Keratinocyte (primary cell): ENCODE data around the gene ADAMTSL1. TPM values are rescaled to one million over a fixed set of nuclear protein-coding genes. Genes with fewer than 3 reads are reported as not detected.
A peak's percentile ranks its signal among the peaks of the same experiment; 100 is the strongest.

ENCODE experiments used
- DNase-seq: peaks from one replicate; pipeline ENCODE4 v3.0.0-alpha.2; 2011; ENCODE audit warnings: low read depth, missing footprints, low spot score
- FAIRE-seq: peaks from 2 replicates; lab custom pipeline; 2011; peaks lifted over from hg19 to GRCh38; lab: Jason Lieb, UNC
- H2AFZ ChIP-seq: 2 replicates; pipeline ENCODE4 v1.6.0; 2012; ENCODE audit warnings: low read length, control low read depth, inconsistent platforms; ENCODE audit not compliant: control insufficient read depth
- H3K27ac ChIP-seq: 2 replicates; pipeline ENCODE4 v1.5.1; 2011; ENCODE audit warnings: low read length; ENCODE audit not compliant: control insufficient read depth, insufficient read depth
- H3K27me3 ChIP-seq: 3 replicates; pipeline ENCODE4 v1.6.0; 2011; ENCODE audit warnings: low read length; ENCODE audit not compliant: control insufficient read depth, insufficient read depth; ENCODE audit errors: extremely low read depth
- H3K36me3 ChIP-seq, 2 experiments: 2 replicates in 1 of 2; 3 replicates in 1 of 2; pipeline ENCODE4 v1.5.1; 2011; ENCODE audit warnings: low read length in 2 of 2, mild to moderate bottlenecking in 1 of 2; ENCODE audit not compliant: control insufficient read depth in 2 of 2, insufficient read depth in 2 of 2; ENCODE audit errors: extremely low read depth in 1 of 2
- H3K4me1 ChIP-seq: 3 replicates; pipeline ENCODE4 v1.5.1; 2011; ENCODE audit warnings: low read length; ENCODE audit not compliant: control insufficient read depth, insufficient read depth; ENCODE audit errors: extremely low read depth
- H3K4me2 ChIP-seq: 3 replicates; pipeline ENCODE4 v1.6.0; 2011; ENCODE audit warnings: low read depth, low read length; ENCODE audit not compliant: control insufficient read depth, insufficient read depth; ENCODE audit errors: extremely low read depth
- H3K4me3 ChIP-seq, 3 experiments: fragments of 200-600 bp in 1 of 3; sonication (generic) in 1 of 3; 2 replicates in 2 of 3; 3 replicates in 1 of 3; pipeline ENCODE4 v1.5.1; 2011 to 2016; ENCODE audit warnings: low read length in 3 of 3, mild to moderate bottlenecking in 3 of 3, control low read depth in 2 of 3, inconsistent platforms in 1 of 3, low read depth in 1 of 3, mixed read lengths in 1 of 3, mixed run types in 1 of 3, moderate library complexity in 1 of 3; ENCODE audit not compliant: control insufficient read depth in 2 of 3, insufficient read depth in 2 of 3; ENCODE audit errors: extremely low read depth in 1 of 3
- H3K79me2 ChIP-seq: 2 replicates; pipeline ENCODE4 v1.6.0; 2012; ENCODE audit warnings: low read length; ENCODE audit not compliant: control insufficient read depth, insufficient read depth
- H3K9ac ChIP-seq: 3 replicates; pipeline ENCODE4 v1.6.0; 2011; ENCODE audit warnings: low read length; ENCODE audit not compliant: control insufficient read depth, insufficient read depth; ENCODE audit errors: extremely low read depth
- H3K9me1 ChIP-seq: 3 replicates; pipeline ENCODE4 v1.6.0; 2011; ENCODE audit warnings: low read length; ENCODE audit not compliant: control insufficient read depth, insufficient read depth; ENCODE audit errors: extremely low read depth
- H3K9me3 ChIP-seq: 2 replicates; pipeline ENCODE4 v1.5.1; 2012; ENCODE audit warnings: low read depth, low read length; ENCODE audit not compliant: control insufficient read depth
- H4K20me1 ChIP-seq: 3 replicates; pipeline ENCODE4 v1.6.0; 2011; ENCODE audit warnings: low read length; ENCODE audit not compliant: control insufficient read depth, insufficient read depth; ENCODE audit errors: extremely low read depth
- CTCF ChIP-seq, 3 experiments: IDR thresholded peaks in 1 of 3; conservative IDR thresholded peaks in 1 of 3; optimal IDR thresholded peaks in 1 of 3; 2 replicates in 2 of 3; 3 replicates in 1 of 3; pipeline versions ENCODE3 to v1.5.1; 2011; ENCODE audit warnings: low read length in 3 of 3, mild to moderate bottlenecking in 3 of 3, moderate library complexity in 2 of 3, control low read depth in 1 of 3, inconsistent platforms in 1 of 3; ENCODE audit not compliant: insufficient read depth in 2 of 3; ENCODE audit errors: extremely low read depth in 1 of 3
- EZH2 ChIP-seq: IDR thresholded peaks from one replicate; pipeline ENCODE4 v1.6.1; 2012; ENCODE audit warnings: inconsistent platforms, mild to moderate bottlenecking, low read length, moderate library complexity
- dilution Hi-C: fragments of 300-500 bp; cut with MboI; formaldehyde crosslinking; loops from one replicate; pipeline ENCODE4 v1.7.0; 2020; ENCODE audit warnings: low sequenced_read_pairs; ENCODE audit not compliant: extremely low pct_ligation_motif_present
- polyA plus RNA-seq, 5 experiments: library from polyadenylated mRNA; depleted of rRNA in 3 of 5; stranded (reverse) in 3 of 5; stranded (forward) in 1 of 5; unstranded in 1 of 5; fragments of >200 nt; gene quantifications; 1 replicate in 1 of 5; 2 replicates in 3 of 5; 3 replicates in 1 of 5; pipeline versions ENCODE4 v1.2.1 to v1.2.3, GENCODE V29; 2011 to 2012; ENCODE audit warnings: missing spikeins in 2 of 5, low read depth in 1 of 5, low replicate concordance in 1 of 5

Gene ADAMTSL1
- polyA plus RNA-seq, 1 donor (not counting 4 experiments of a cell fraction or from before 2014, with no cell fraction given) = 1.1 TPM

DNA sequence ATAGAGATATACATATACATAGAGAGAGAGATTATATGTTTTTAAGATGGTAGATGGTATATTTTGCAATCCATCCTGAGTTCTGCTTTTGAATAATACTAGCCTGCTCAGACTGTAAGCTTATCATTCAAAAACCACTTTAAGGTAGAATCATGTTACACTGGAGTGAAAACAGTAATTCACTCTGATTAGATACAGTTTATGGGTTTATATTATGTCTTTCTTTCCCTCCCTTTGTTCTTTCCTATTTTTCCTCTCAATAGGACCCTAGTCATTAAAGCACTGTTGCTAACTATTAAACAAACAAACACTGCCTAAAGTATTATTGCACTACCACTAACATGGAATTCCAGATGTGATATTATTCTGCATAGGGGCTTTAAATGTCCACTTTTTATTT lies 202.0 kb downstream of the ADAMTSL1 start:
- Histone ChIP-seq H4K20me1 (no peaks in the 10 kb centered on the region), H3K27ac (no peak overlapping the region), H3K4me2 (no peak overlapping the region), H3K9ac (no peak overlapping the region), H3K9me3 (no peaks in the 10 kb centered on the region), H3K9me1 (no peaks in the 10 kb centered on the region), H2AFZ (no peak overlapping the region), H3K4me3 (no peak overlapping the region), H3K36me3 (no peaks in the 10 kb centered on the region), H3K27me3 (no peaks in the 10 kb centered on the region), H3K79me2 (no peaks in the 10 kb centered on the region), H3K4me1 (no peaks in the 10 kb centered on the region)
- DNase-seq (no peak), FAIRE-seq (peak; percentile 17)
- dilution Hi-C loops = no loop called here
- TF ChIP-seq CTCF (optimal IDR thresholded peaks at IDR 0.05 in 1 of 3, IDR thresholded peaks at IDR 0.05 in 1 of 3, conservative IDR thresholded peaks at IDR 0.05 in 1 of 3; ENCODE audit: extremely low read depth in 1 of 3, insufficient read depth in 2 of 3, low read length in 3 of 3) = no peak
- no peak for TF ChIP-seq EZH2

- dilution Hi-C loops = no loop called here
- no peaks in the 10 kb centered on the region for H3K9me3 ChIP-seq
- no peaks in the 10 kb centered on the region for H3K79me2 ChIP-seq
- H3K4me2 ChIP-seq = no peak overlapping the region
- TF ChIP-seq EZH2 (no peak), CTCF (optimal IDR thresholded peaks at IDR 0.05 in 1 of 3, IDR thresholded peaks at IDR 0.05 in 1 of 3, conservative IDR thresholded peaks at IDR 0.05 in 1 of 3; ENCODE audit: extremely low read depth in 1 of 3, insufficient read depth in 2 of 3, low read length in 3 of 3) (no peak)
- H3K9ac ChIP-seq = no peak overlapping the region
- H3K27ac ChIP-seq = no peak overlapping the region
- no peaks in the 10 kb centered on the region for H3K27me3 ChIP-seq
- H2AFZ ChIP-seq = no peak overlapping the region
- H3K4me1 ChIP-seq = no peaks in the 10 kb centered on the region
- DNase-seq (no peak), FAIRE-seq (no peak)
- H3K4me3 ChIP-seq = no peak overlapping the region
- no peaks in the 10 kb centered on the region for H3K9me1 ChIP-seq
- no peaks in the 10 kb centered on the region for H4K20me1 ChIP-seq
- H3K36me3 ChIP-seq = no peaks in the 10 kb centered on the region
These were observed 202.6 kb downstream of the ADAMTSL1 start for GRCh38 chr9:18676525-18676924.
